Measurements from ENCODE around the gene ASXL1.
A peak's percentile ranks its signal among the peaks of the same experiment; 100 is the strongest.

ASXL1 gene

GRCh38 chr20:32477594-32478512, 119.7 kb downstream of the ASXL1 start:
- no peak for DNase-seq (ENCODE audit: low read depth in 2 of 3, low spot score in 1 of 3)

- DNase-seq (ENCODE audit: low read depth in 2 of 3, low spot score in 1 of 3), result no peak
These were observed 120.4 kb downstream of the ASXL1 start for GRCh38 chr20:32478576-32478975.

- no peak for DNase-seq (ENCODE audit: low read depth in 2 of 3, low spot score in 1 of 3)
These were observed 120.9 kb downstream of the ASXL1 start for GRCh38 chr20:32479012-32479411.

GRCh38 chr20:32479697-32480171, 121.6 kb downstream of the ASXL1 start:
- no peak for DNase-seq (ENCODE audit: low read depth in 2 of 3, low spot score in 1 of 3)

GRCh38 chr20:32480371-32481241, 122.5 kb downstream of the ASXL1 start:
- DNase-seq (ENCODE audit: low read depth in 2 of 3, low spot score in 1 of 3), result no peak

- no peak for DNase-seq (ENCODE audit: low read depth in 2 of 3, low spot score in 1 of 3)
These were observed 123.4 kb downstream of the ASXL1 start for GRCh38 chr20:32481311-32482142.

GRCh38 chr20:32482143-32482441, 124.0 kb downstream of the ASXL1 start:
- no peak for DNase-seq (ENCODE audit: low read depth in 2 of 3, low spot score in 1 of 3)

DNA sequence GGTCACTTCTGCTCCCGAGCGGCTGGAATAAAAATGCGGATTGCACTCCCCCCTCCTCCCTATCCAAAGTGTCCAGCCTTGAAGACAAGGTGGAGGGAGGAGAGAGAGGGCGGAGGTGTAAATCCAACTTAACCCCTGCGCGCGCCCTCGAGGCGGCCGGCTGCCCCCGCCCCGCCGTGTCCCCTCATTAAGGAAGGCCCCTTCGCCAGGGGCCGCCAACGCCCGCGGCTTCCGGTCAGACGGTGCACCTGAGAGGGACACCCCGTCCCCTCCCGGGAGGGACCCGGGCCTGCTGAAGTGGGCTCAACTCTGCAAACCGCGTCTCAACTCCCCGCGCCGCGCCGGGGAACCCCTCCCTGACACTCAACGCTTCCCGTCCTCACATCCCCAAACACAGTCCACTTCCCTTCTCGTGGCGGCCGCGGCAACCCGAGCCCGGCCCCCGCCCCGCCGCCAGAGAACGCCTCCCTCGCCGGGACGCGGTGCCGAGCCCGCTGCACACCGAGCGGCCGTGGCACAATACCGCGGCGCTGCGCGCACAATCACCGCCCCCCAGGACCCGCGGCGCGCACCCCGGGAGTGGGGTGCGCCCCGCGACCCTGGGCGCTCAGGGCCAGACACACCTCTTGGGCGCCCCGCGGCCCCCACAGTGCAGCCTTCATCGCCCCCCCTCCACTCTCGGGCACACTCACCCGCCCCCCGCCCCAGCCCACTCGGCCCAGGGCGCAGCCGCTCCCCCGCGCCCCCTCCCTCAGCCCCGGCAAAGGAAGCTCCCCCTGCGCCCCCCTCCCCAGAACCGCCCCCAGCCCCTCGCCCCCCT, 124.5 kb downstream of the ASXL1 start:
- peak in 1 of 3 donors; percentile 10 for DNase-seq (ENCODE audit: low read depth in 2 of 3, low spot score in 1 of 3)

- peak in 1 of 3 donors; percentile 52 for DNase-seq (ENCODE audit: low read depth in 2 of 3, low spot score in 1 of 3)
These were observed 125.5 kb downstream of the ASXL1 start for GRCh38 chr20:32483351-32484224.

DNA sequence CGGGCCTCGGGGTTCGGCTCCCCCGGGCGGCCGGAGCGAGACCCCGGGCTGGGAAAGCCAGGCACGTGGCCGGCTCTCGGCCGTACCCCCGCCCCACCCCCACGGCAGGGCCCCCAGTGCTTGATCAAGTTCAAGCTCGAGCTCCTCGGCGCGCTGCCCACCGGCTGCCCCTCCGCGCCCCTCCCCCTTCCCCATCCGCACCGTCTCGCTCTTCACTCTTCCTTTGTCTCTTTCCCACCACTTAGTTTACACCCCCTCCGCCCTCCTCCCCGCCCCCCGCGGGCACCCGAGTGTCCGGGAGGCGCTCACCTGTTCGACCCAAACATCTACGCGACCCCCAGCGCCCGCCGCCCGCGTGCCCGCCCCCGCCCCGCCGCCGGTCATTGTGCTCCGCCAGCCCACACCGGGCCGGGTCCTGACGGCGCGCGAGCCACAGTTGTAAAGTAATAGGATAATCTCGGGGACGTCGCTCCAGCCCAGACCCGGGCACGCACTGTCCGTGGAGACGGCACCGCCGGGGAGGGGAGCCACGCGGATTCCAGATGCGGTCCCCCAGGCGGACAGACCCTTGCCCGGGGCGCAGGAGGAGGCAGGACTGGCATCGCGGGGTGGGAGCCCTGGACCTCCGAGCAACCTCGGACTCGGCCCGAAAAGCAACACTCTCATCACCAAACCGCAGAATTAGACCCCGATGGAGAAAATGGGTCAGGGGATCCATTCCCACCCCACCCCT, 126.3 kb downstream of the ASXL1 start:
- DNase-seq (ENCODE audit: low read depth in 2 of 3, low spot score in 1 of 3), result peak in 1 of 3 donors; percentile 20

DNA sequence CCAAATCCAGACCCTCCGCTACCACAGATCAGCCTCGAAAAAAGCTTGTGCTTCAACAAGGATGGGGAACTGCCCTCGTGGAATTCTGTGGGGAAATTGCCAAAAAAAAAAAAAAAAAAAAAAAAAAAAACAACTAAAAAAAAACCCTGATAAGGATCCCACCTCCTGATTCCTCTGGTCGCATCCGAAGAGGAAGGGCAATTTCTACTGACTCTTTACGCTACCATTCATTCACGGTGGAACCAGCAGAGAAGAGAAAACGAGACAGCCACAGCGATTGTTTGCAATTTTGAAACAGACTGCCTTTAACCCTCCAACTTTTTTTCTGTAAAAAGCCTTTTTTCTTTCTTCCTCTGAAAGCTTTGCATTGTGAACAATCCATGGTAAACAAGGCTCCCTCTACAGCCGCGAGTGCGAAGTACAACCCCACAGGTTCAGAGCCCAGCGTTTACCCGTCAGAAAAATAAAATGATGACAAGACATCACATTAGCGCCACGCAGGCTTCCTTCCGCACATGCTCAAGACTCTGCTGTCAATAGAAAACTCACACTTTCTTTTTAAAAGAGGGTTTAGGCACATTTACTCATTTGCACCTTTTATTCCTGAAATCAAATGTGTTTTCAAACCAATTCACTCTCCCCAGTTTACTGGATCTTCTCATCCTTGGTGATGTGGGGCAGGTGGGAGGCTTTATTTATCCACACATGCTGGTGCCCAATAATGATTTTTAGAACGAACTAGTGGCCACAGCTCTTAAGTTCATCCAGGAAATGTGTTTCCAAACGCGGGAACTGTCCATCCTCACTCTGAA, 127.0 kb downstream of the ASXL1 start:
- peak; percentile 61 to 77 (median 72) for DNase-seq (ENCODE audit: low read depth in 2 of 3, low spot score in 1 of 3)

GRCh38 chr20:32485770-32486478, 127.8 kb downstream of the ASXL1 start:
- DNase-seq (ENCODE audit: low read depth in 2 of 3, low spot score in 1 of 3), result no peak

DNA sequence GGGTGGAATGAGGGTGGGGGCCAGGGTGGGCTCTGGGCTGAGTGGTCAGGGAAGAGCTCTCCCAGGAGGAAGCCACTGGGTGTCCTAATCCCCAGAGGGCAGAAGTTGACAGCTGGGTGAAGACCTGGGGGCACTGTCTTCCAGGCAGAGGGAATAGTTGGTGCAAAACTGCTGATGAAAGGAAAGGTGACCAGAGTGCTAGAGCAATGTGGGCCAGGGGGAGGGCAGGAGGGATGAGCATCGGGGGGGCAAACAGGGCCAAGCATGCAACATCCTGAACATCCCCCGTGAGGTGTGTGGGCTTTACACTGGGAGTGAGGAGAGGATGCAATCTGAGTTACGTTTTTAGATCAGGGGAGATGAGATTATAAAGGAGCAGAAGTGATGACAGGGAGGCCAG, 129.2 kb downstream of the ASXL1 start:
- no peak for DNase-seq (ENCODE audit: low read depth in 2 of 3, low spot score in 1 of 3)

GRCh38 chr20:32488066-32488838, 130.1 kb downstream of the ASXL1 start:
- no peak for DNase-seq (ENCODE audit: low read depth in 2 of 3, low spot score in 1 of 3)

All from stimulated activated CD4-positive, alpha-beta T cell treated with anti-CD3 and anti-CD28 coated beads, Interleukin-12 subunit alpha, Interleukin-12 subunit beta, amount 100 ng/mL, for 48 hours (primary cell).